ENCODE measurements around the gene SDCCAG8.
A peak's percentile ranks its signal among the peaks of the same experiment; 100 is the strongest.

Gene SDCCAG8

GRCh38 chr1:243471026-243471685 lies 215.3 kb downstream of the SDCCAG8 start:
- no peak for DNase-seq (ENCODE audit: low spot score)
- in situ Hi-C loops (cut with MboI; ENCODE audit: low sequenced_read_pairs, unreplicated experiment), result no loop called here

DNA sequence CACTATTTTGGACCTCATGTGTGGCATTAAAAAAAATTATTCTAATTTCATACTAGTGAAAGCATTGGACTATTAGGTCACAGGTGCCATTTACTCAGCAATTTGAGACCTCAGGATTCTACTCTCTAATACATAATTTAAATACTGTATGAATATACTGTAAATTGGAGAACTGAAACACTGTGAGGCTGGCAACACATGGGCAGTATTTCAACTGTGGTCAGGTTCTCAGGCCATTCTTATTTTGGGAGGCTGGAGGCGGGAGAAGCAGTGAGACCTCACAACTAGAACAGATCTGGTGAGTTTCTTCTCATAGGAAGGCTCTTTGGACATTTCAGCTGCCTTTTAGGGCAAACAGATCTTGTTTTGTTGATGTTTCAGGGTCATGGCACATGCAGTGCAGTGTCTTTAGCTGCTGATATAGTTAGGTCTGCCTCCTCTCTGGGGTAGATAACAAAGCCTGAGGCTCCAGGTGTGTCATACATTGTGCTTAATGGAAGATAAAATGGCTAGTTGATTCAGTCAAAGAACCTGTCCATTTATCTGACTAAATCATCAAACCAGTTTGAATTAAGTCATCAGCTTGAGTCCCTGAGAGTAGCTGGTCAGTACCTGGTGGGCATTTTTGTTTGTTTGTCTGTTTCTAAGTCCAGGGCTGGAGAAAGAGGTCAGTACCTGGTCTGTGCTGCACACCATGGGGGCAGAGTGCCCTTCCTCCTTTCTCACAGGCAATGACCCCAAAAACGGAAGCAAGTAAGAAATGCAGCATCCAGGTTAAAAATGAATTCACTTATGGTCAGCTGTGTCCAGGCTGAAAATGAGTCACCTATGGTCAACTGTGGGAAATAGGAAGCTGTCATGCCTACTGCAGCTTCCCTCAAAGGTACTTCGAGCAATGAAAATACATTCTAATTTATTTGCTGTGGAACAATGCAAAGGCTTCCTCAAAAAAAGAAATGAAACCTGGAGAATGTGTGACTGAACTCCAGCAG lies 216.2 kb downstream of the SDCCAG8 start:
- TF ChIP-seq, protein P1, sequence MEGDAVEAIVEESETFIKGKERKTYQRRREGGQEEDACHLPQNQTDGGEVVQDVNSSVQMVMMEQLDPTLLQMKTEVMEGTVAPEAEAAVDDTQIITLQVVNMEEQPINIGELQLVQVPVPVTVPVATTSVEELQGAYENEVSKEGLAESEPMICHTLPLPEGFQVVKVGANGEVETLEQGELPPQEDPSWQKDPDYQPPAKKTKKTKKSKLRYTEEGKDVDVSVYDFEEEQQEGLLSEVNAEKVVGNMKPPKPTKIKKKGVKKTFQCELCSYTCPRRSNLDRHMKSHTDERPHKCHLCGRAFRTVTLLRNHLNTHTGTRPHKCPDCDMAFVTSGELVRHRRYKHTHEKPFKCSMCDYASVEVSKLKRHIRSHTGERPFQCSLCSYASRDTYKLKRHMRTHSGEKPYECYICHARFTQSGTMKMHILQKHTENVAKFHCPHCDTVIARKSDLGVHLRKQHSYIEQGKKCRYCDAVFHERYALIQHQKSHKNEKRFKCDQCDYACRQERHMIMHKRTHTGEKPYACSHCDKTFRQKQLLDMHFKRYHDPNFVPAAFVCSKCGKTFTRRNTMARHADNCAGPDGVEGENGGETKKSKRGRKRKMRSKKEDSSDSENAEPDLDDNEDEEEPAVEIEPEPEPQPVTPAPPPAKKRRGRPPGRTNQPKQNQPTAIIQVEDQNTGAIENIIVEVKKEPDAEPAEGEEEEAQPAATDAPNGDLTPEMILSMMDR (IDR thresholded peaks at IDR 0.05; ENCODE audit: borderline replicate concordance, control extremely low read depth, extremely low read depth, insufficient read depth, missing control alignments), result no peak
- in situ Hi-C loops (cut with MboI; ENCODE audit: low sequenced_read_pairs, unreplicated experiment), result no loop called here
- DNase-seq (ENCODE audit: low spot score), result peak; percentile 41

More at GRCh38 chr1:243471026-243471685, 215.3 kb downstream of the SDCCAG8 start:
- TF ChIP-seq, protein P1 (IDR thresholded peaks at IDR 0.05; ENCODE audit: borderline replicate concordance, control extremely low read depth, extremely low read depth, insufficient read depth, missing control alignments), result no peak

- peak; percentile 24 for DNase-seq (ENCODE audit: low spot score)
- TF ChIP-seq, protein P1 (IDR thresholded peaks at IDR 0.05; ENCODE audit: borderline replicate concordance, control extremely low read depth, extremely low read depth, insufficient read depth, missing control alignments), result no peak
- in situ Hi-C loops (cut with MboI; ENCODE audit: low sequenced_read_pairs, unreplicated experiment), result no loop called here
Observed at GRCh38 chr1:243473227-243474135, 217.6 kb downstream of the SDCCAG8 start.

- DNase-seq (ENCODE audit: low spot score), result peak; percentile 15
Observed at GRCh38 chr1:243474136-243474881, 218.5 kb downstream of the SDCCAG8 start.

GRCh38 chr1:243474906-243475305 lies 219.1 kb downstream of the SDCCAG8 start:
- in situ Hi-C loops (cut with MboI; ENCODE audit: low sequenced_read_pairs, unreplicated experiment), result no loop called here
- TF ChIP-seq, protein P1 (IDR thresholded peaks at IDR 0.05; ENCODE audit: borderline replicate concordance, control extremely low read depth, extremely low read depth, insufficient read depth, missing control alignments), result no peak
- DNase-seq (ENCODE audit: low spot score), result peak; percentile 13

More at GRCh38 chr1:243474136-243474881, 218.5 kb downstream of the SDCCAG8 start:
- TF ChIP-seq, protein P1 (IDR thresholded peaks at IDR 0.05; ENCODE audit: borderline replicate concordance, control extremely low read depth, extremely low read depth, insufficient read depth, missing control alignments), result no peak
- in situ Hi-C loops (cut with MboI; ENCODE audit: low sequenced_read_pairs, unreplicated experiment), result no loop called here

Measured in GM13976 (cell line).